ENCODE results near the gene LIN7C.

LIN7C gene

DNA sequence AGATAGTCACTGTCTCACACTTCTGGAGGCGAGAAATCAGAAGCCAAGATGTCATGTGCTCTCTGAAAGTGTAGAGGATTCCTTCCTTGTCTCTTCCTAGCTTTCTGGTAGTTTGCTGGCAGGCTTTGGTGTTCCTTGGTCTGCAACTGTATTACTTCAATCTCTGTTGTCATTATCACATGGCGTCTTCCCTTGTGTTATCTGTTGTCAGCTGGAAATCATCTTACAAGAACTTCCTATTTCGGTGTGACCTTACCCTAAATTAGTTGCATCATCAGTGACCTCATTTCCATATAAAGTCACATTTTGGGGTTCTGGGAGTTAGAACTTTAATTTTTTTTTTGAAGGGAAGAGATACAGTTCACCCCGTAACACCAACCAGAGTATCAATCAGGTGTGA lies 3.3 kb upstream of the LIN7C start:
- no peak for DNase-seq (ENCODE audit: low spot score)

DNA sequence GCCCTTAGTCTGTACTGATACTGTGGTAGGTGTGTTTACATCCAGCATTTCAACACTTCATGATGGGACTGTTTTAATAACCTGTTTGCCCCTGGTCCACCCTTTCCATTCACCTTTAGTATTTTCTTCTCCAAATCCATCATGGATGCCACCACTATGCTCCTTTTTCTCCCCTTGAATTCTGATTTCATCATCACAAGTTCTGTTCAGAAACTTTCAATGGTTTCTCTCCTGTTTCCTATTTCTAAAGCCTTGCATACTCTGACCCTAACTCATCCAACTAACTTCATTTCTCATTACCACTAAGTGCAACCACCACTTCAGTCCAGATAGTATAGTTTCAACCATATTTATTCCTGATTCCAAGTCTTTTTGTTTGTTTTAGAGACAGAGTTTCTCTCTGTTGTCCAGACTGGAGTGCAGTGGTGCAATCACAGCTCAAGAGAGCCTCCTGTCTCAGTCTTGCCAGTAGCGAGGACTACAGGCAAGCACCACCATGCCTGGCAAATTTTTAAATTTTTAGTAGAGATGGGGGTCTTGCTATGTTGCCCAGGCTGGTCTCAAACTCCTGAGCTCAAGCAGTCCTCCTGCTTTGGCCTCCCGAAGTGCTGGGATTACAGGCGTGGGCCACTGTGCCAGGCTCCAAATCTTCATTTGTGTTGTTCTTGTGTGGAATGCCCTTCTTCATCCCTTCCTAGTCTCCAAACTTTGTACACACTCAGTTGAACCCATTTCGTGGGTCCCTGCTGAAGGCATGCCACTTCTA lies 1.2 kb upstream of the LIN7C start:
- no peak for DNase-seq (ENCODE audit: low spot score)

DNA sequence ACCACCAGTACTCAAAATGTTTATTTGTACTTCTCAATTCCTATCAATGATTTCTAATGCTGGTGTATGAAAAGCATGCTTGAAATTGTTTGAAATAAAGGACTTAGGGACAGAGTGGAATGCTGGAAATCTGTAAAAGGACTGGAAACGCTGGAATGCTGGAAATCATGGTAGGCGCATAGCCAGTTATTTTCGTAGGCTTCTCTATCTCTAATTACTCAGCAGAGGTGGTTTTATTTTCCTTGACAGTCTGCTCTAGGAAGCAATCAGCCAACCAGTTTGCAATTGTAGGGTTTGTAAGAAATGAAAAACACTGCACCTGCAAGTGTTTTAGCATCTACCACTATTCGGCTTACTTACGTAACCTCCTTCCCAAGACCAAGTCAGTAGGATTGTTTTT lies 788 bp downstream of the LIN7C start:
- DNase-seq (ENCODE audit: low spot score), result no peak

DNA sequence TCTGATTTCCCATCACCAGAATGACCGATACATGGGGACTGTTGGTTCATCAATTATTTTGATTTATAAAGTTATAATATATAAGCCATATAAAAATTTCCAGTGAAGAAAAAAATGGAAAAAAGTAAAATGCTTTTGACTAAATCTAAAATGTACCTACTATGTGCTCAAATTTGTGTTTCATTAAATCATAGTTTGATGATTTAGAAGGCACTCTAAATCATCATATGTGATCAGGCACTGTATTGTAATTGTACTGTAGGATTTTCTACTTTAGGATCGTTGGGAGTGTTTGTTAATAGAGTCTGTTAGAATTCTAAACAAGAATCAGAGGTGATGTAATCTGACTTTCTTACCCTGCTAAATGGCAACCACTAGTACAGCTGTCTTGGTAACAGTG lies 2.4 kb downstream of the LIN7C start:
- no peak for DNase-seq (ENCODE audit: low spot score)

DNA sequence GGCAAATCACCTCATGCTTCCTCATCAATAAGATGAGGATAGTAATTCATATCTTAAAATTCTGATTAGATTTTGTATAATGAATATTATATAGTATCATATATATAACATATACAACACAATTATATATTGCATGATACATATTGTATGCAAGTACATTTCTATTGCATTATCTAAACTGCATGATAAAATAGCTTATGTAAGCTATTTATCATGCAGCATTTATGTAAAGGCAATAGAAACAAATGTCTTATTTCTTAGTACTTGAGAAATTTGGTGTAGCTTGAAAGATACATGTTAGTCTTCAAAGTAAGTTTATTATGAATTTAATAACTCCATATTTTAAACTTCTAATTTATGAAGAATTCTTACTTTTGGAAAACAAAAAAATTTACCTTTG lies 5.5 kb downstream of the LIN7C start:
- DNase-seq (ENCODE audit: low spot score), result no peak

DNA sequence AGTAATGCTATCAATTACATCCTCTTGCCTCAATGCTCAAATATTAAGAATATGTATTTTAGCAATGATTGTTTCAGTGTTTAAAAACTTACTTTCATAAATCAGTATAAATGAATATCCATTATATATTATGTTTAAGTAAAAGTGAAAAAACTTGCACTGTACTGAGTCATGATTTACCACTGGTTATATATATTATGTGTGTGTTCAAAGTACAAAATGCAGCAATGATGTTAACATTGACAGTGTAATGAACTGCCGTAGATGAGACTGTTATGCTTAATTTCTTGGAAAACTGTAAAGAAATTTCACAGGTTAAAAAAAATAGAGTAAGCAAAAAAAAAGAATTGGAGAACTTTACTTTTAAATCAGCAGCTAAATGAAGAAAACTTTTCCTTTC lies 8.7 kb downstream of the LIN7C start:
- DNase-seq (ENCODE audit: low spot score), result no peak

DNA sequence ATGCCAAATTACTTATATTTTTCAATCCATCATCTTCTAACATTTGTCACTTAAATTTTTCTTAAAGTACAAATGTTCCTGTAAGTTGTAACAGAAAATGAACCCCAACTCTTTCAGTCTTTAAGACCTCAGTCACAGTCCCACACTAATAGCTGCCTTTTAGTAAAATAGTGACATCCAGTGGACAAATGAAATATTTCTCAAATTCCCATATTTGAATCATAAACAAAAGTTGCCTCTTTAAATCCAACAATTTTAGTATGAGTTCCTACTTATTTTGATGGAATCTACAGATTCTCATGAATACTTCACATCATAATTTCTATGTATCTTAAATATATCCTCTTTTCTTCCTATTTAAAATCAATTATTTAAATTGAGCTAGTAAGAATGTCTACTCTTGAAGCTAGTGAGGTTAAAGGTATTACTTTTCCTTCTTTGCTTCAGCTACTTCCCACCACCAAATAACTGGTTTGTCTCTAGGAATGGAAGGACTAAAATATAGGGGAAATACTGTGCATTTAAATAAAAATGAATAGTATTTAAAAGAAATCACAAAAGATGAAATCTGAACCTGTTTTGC lies 9.2 kb downstream of the LIN7C start:
- peak; percentile 17 for DNase-seq (ENCODE audit: low spot score)

DNA sequence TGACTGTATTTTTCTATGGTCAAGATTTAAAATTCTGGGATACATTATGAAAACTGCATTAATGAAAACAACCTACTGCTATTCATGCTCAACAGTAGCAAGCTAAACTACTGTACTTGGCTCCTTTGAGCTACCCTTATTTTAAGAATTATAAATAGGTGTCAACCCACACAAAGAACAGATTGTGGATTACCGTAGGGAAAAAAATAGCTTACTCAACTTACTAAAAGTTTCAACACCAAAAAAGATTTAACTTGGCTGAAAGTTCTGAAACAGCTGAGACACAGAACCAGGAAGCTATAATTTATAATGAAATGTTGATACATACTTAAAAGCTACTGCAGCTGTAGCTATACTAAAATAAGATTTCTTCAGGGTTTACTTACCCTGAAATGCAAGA lies 10.1 kb downstream of the LIN7C start:
- DNase-seq (ENCODE audit: low spot score), result no peak

DNA sequence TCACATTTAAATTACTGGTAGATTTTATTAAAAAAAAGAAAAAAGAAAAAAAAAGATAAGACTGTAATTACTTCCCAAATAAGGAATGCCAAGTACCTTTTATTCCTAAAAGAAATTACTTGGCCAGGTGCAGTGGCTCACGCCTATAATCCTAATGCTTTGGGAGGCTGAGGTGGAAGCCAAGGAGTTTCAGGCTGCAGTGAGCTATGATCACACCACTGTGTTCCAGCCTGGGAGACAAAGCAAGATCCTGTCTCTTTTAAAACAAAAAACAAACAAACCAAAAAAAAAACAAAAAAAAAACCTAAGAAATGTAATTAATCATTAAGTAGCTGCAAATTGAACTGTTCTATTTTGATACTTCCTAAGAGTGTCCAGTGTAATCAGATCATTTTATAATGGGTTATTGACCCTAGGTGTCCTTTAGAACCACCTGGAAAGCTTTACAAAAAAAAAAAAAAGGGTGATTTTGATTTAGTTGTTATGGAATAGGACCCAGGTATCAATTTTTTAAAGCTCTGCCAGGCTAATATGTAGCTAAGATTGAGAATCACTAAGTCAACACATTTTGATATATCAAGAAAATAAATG lies 10.8 kb downstream of the LIN7C start:
- DNase-seq (ENCODE audit: low spot score), result no peak

DNA sequence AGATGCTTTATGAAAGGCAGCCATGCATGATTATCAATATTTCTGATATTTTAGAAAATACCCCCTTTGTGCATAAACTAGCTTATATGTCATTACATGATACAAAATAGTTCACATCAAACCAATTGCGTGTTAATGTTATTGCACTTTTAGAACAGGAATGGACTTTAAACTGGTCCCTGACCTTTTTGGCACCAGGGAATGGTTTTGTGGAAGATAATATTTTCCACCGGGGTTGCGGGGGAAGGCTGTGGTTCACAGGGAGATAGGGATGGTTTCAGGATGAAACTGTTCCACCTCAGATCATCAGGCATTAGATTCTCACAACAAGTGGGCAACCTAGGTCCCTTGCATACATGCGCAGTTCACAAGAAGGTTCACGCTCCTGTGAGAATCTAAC lies 17.5 kb downstream of the LIN7C start:
- no peak for DNase-seq (ENCODE audit: low spot score)

DNA sequence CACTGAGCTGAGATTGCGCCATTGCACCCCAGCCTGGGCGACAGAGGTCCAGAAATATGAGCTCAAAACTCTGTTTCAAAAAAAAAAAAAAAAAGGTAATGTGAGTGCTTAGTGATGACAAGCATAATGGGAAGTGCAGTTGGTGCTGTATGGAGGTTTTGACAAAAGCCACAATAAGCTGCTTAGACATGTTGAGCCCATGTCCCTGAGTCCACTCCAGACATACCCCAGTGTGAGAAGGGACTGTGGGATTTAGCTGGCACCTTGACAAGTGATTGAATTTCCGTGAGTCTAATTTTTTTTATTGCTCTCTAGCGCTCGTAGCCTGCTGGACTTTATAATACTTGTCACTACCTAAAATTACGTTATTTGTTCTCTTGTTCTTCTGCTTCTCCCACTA lies 18.9 kb downstream of the LIN7C start:
- no peak for DNase-seq (ENCODE audit: low spot score)

DNA sequence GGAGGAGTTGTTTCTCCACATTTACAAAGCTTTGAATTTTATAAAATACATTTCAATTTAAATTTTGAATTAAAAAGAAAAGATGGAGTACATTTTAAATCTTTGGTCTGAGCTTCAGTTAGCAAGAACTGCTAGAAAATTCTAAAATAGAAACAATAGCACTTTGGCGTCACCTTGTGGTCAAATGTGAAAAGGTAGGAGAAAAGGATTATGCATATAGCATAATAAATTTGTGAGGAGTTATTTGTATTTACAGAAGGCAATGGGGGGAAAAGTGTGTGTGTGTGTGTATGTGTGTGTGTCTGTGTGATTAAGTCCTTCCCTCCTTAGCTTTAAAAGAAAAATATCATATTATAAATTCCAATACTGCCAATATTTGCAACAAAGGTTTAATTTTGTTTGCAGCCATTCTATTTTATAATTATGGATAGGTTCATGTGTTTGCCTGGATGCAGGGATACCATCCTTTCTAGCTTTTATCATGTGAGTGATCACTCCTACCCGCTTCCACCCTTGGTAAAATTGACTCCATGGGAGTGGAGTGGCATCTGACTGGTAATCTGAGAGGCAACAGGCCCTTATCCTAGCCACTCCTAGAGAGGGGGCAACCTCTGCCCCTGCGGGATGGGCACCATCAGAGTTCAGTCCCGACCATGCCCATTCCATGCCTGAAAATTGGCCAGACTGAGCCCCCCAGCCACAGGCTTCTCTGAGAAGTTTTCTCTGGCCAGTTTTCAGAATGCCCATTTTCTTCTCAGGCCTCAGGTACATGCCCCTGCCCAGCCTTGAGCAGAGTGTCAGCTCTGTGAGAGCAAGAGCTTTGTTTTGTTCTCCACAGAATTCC lies 20.4 kb downstream of the LIN7C start:
- DNase-seq (ENCODE audit: low spot score), result peak; percentile 70

DNA sequence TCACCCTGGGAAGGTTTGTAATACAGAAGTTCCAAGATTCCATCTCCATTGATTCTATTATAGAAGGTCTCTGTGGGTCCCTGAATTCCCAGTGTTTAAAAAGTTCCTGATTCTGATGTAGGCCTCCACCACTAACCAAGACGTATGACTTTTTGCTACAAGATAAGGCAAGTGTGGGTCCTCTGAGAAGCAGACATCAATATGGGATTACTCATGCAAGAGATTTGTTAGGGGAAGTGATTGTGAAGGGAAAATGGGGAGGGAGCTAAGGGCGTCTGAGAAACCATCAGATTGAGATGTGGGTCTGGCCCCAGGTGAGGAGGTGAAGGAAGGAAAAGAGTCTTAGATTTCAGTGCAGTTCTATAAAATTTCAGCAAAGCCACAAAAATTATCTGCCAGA lies 23.8 kb downstream of the LIN7C start:
- DNase-seq (ENCODE audit: low spot score), result no peak

DNA sequence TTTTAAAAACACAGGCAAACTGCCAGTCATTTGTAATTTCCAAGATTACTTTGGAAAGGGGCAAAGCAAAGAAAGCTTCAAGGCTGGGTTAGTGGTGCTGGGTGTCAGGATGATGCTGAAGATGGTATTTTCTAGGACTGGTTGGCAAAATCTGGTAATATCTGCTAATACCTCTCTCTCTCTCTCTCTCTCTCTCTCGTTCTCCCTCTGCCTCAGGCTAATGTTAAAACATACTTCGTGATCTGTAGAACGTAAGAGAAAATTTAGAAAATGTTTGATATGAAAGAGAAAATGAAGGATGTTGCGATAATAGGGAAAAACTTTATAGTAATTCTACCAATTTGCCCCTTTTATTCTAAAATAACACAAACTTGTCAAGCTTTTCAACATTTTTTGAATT lies 24.6 kb downstream of the LIN7C start:
- no peak for DNase-seq (ENCODE audit: low spot score)

DNA sequence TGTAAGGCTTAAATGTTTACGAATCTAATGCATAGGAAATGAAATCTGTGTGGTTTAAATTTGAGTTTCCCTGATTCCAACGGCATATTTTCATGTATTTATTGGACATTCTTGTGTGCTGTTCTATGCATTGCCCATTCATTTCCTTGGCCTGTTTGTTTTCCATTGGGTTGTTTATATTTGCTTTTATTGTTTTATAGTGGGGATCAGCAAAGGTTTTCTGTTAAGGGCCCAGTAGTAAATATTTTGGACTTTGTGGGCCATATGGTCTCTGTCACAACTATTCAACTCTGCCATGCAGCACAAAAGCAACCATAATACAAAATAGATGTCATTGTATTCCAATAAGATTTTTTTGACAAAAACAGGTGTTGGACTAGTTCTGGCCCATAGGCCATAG lies 28.7 kb downstream of the LIN7C start:
- DNase-seq (ENCODE audit: low spot score), result no peak

DNA sequence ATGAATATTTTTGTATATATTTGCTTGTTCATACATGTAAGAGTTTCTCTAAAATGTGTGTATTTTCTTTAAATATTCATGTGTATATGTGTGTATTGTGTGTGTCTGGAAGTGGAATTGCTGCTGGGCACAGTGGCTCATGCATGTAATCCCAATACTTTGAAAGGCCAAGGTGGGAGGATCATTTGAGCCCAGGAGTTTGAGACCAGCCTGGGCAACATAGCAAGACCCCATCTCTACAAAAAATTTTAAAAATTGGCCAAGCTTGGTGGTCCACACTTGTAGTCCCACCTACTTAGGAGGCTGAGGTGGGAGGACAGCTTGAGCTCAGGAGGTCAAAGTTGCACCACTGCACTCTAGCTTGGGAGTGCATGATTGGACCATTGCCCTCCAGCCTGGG lies 29.3 kb downstream of the LIN7C start:
- no peak for DNase-seq (ENCODE audit: low spot score)

DNA sequence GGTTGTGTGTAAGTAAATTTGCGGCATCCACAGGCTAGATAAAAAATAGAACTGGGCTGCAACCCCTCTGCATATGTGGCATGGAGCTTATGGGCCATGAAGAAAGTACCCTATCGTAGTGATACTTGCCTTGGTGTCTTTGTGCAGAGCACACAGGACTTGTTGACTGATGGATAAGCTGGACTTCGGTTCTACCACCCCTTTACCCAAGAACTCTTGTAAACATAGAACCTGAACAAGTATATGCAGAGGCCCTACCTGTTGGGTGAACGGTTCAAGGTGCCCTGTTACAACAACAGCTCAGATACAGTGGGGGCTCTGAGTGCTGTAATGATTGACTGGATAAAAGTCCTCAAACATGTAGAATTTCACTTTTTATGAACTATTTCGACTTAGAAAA lies 30.9 kb downstream of the LIN7C start:
- DNase-seq (ENCODE audit: low spot score), result no peak

DNA sequence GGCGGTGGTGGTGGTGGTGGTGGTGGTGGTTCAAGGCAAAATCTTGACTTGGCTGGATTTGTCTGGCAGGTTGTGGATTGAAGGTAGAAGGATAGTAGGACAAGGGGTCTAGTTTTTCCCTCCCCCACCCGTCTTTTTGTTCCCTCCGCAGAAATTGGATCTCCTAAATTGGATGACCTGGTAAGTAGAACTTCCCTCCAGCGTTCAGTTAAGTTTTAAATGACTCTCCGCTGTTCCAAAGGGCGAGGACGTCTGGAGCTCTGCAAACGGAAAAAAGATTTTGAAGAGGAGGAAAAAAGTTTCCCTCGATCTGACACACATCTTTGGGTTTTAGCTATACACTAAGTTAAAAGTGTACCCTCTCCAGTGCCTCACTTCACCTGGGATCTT lies 33.6 kb downstream of the LIN7C start:
- DNase-seq (ENCODE audit: low spot score), result no peak

DNA sequence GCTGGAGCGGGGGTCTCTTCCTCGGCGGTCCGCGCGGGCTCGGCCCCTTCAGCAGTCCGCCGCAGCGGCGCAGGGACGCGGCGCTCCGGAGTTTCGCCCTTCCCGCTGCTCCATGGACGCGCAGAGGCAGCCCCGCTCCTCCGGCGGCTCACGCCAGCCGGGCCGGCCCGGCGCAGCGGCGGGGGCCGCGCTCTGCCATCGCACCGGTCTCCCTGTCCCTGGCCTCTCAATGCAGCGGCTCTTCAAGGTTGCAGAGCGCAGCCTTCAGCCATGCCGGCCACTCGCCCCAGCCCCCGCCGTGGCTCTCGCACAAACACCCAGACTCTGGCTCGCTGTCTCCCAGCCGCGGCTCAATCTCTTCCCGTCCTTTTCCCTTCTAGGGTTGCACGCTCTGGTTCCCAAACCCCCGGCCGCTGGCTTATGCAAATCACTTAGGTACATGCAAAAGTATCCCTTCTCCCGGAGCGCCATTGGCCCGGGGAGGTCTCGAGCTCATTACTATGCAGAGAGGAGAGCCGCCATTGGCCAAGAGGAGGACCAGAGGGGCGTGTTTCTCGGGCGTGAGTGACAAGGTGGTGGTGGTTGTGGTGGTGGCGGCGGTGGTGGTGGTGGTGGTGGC lies 34.1 kb downstream of the LIN7C start, which contains the start of gene LGR4:
Gene LGR4, minus strand, starts transcription at position 393 of the 619 bp plus-strand sequence. CDS start 488 bp downstream, outside the sequence.
- DNase-seq (ENCODE audit: low spot score), result peak; percentile 99

DNA sequence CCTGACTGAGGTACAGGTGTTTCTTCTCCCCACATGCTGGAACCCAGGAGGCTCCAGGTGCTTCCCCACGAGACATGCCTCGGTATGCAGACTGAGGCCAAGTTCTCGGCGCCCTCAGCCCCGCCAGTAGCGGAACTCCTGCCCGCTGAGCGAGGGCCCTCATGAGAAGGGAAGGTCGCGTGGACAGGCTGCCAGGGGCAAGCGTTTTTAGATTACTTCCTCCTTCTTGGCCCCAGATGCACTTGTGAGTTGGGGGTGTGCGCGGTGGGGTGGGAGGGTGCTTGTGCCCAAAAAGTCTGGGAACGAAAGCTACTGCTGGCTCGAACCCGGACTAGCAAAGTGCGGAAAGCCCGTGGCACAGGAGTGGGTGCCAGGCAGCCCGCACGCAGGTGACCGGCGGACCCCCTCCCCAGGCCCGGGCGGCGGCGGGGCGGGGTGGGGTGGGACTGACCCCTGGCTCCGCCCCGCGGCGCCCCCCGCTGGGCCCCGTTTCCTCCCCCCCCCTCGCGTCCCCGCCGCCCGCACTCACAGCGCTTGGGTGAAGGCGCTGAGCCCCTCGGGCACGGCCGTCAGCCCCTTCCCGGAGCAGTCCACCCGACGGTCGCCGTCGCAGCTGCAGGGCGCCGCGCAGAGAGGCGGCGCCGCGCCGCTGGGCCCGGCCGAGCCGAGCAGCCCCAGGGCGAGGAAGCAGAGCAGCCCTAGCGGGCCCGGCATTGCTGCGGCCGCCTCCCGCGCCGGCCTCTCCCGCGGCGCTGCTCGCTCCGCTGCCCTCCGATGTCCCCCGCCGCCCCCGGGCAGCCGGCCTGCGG lies 34.8 kb downstream of the LIN7C start:
- peak; percentile 54 for DNase-seq (ENCODE audit: low spot score)

DNA sequence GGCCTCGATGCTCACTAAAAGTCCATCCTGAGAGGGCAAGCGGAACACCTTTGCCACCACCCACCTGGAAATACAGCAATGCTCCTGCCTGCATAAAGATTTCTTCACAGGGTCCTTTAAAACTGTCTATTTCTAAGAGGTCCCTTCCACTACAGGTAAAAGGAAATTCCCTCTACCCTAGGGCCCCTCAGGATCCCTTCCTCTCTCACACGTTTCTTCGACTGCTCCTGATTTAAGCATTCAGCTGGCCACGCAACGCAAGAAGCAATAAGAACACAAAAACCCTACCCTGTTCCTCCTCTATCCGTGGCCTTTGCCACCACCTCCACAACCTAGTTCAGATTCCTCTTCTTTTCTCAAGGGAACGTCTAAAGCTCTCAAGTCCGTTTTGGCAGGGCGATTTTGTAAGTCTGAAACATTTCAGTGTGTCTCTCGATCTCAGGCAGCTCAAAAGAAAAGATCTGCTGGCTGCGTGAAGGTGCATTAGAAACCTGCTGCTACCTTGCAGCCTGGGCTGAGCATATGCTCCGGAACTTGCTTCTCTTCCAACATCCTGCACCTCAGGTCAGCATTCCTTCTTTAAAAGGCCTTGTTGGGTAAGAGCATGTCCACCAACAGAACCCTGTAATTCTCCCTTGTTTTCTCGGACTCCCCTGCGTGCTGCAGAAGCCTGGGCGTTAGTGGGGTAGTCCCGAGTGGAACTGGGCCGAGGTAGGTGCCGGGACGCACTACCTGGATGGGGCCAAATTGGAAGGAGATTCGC lies 35.6 kb downstream of the LIN7C start:
- peak; percentile 56 for DNase-seq (ENCODE audit: low spot score)
